ENCODE results near the gene ACTG1.

The ACTG1 gene

DNA sequence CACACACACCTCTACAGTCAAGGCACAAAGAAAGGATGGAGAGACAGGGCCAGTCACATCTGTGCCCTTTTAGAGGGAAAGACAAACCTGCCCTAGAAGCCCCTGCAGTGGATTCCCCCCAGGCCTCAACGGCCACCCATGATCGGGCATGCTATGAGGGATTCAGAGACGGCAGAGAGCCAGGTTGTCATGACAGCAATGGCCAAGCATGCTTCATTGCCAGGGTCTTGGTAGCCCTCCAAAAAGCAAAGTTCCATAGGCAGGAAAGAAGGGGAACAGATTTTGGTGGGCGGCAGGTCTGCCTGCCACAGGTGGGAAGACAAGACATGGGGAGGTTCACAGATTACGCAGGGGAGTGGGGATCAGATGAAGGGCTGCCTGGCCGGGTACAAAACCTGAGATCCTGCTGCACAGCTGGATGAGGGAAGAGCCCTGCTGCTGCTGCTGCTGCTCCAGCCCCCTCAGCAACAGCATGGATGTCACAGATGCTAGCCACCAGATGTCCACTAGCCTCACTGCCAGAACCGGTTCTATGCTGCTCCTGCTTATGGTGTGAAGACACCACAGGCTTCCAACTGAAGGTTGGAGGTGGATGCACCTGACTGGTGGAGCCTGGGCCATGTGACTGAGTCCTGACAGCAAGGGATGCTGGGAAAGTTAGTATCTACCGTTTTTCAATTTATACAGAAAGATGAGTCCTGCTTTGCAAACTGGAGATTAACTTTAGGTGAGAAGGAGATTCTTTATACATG lies 17.8 kb downstream of the ACTG1 start:
- TF ChIP-seq CTCF (conservative IDR thresholded peaks at IDR 0.05; ENCODE audit: low read depth, low read length): no peak
- no peaks in the 10 kb centered on the region for H3K36me3 ChIP-seq (ENCODE audit: insufficient read depth)
- no peaks in the 10 kb centered on the region for H4K20me1 ChIP-seq (ENCODE audit: insufficient read depth)
- H3K4me1 ChIP-seq (ENCODE audit: low read depth, poor library complexity, severe bottlenecking): no peaks in the 10 kb centered on the region
- H3K9ac ChIP-seq: no peak overlapping the region
- no peak overlapping the region for H3K4me3 ChIP-seq (IDR thresholded peaks at IDR 0.05; ENCODE audit: insufficient read depth, low read depth, low read length)
- H3K27me3 ChIP-seq (ENCODE audit: insufficient read depth, low read depth): peaks cover 92% of the 10 kb centered on the region
- no peak overlapping the region for H3K27ac ChIP-seq
- peak overlapping the region; percentile 5; the same call in 1 of the 2 replicates for H2AFZ ChIP-seq (ENCODE audit: low read depth)
- H3K4me2 ChIP-seq: no peak overlapping the region
- H3K79me2 ChIP-seq (ENCODE audit: insufficient read depth, low read depth): no peaks in the 10 kb centered on the region

DNA sequence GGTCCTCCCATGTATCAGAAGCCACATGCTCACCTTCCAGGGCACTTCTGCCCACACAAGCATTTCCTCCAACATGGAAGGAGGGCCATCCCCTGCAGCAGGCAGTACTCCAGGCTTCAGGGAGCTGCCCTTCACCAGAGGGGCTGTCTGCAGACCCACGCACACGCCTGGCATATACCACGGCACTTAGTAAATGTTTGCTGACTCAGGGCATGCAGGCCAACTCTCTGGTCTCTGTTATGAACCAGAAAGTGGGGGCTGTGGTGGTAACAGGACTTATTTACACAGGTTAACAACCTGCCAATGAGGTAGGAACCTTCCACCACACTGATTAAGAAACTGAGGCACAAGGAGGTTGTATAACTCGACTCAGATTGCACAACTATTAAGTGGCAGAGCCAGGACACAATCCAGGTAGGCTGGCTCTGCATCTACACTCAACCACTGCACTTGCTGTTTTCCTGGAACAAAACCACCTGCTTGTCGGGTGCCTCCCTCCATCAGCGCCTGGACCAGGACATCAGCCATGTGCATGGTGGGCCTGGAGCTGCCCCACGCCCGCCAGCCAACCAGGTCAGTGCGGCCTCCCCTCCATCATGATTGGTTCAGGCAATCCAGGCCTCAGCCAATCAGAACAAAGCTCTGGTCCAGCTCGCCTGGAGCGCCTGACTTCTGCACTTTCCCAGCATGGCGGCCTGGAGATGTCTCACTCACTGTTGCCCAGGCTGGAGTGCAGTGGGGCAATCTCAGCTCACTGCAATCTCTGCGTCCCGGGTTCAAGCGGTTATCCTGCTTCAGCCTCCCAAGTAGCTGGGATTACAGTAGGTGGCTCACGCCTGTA lies 19.2 kb downstream of the ACTG1 start:
- Histone ChIP-seq H4K20me1 (ENCODE audit: insufficient read depth) (no peaks in the 10 kb centered on the region), H3K4me1 (ENCODE audit: low read depth, poor library complexity, severe bottlenecking) (no peaks in the 10 kb centered on the region), H3K79me2 (ENCODE audit: insufficient read depth, low read depth) (no peaks in the 10 kb centered on the region), H3K27me3 (ENCODE audit: insufficient read depth, low read depth) (peaks cover 93% of the 10 kb centered on the region), H3K4me3 (IDR thresholded peaks at IDR 0.05; ENCODE audit: insufficient read depth, low read depth, low read length) (no peak overlapping the region), H3K36me3 (ENCODE audit: insufficient read depth) (no peaks in the 10 kb centered on the region), H3K9ac (no peak overlapping the region), H3K27ac (no peak overlapping the region), H3K4me2 (no peak overlapping the region), H2AFZ (ENCODE audit: low read depth) (no peak overlapping the region)
- TF ChIP-seq CTCF (conservative IDR thresholded peaks at IDR 0.05; ENCODE audit: low read depth, low read length): no peak

DNA sequence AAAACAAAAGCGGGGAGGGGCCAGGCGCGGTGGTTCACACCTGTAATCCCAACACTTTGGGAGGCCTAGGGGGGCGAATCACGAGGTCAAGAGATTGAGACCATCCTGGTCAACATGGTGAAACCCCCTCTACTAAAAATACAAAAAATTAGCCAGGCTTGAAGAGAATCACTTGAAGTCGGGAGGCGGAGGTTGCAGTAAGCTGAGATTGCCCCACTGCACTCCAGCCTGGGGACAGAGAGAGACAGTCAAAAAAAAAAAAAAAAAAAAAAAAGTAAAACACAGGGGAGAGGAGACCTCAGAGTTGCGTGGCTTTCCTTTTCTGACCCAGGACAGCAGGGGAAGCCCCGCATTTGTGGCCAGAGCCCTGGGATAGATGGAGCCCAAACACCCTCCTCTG lies 19.9 kb downstream of the ACTG1 start:
- Histone ChIP-seq H3K27me3 (ENCODE audit: insufficient read depth, low read depth) (peaks cover 92% of the 10 kb centered on the region), H3K4me2 (no peak overlapping the region), H3K36me3 (ENCODE audit: insufficient read depth) (no peaks in the 10 kb centered on the region), H3K4me3 (IDR thresholded peaks at IDR 0.05; ENCODE audit: insufficient read depth, low read depth, low read length) (no peak overlapping the region), H4K20me1 (ENCODE audit: insufficient read depth) (no peaks in the 10 kb centered on the region), H3K4me1 (ENCODE audit: low read depth, poor library complexity, severe bottlenecking) (no peaks in the 10 kb centered on the region), H3K27ac (no peak overlapping the region), H2AFZ (ENCODE audit: low read depth) (no peak overlapping the region), H3K9ac (no peak overlapping the region), H3K79me2 (ENCODE audit: insufficient read depth, low read depth) (no peaks in the 10 kb centered on the region)
- no peak for TF ChIP-seq CTCF (conservative IDR thresholded peaks at IDR 0.05; ENCODE audit: low read depth, low read length)

- no peaks in the 10 kb centered on the region for H3K36me3 ChIP-seq (ENCODE audit: insufficient read depth)
- no peaks in the 10 kb centered on the region for H3K4me1 ChIP-seq (ENCODE audit: low read depth, poor library complexity, severe bottlenecking)
- H3K4me2 ChIP-seq: no peak overlapping the region
- no peak for TF ChIP-seq CTCF (conservative IDR thresholded peaks at IDR 0.05; ENCODE audit: low read depth, low read length)
- H2AFZ ChIP-seq (ENCODE audit: low read depth): no peak overlapping the region
- H3K9ac ChIP-seq: no peak overlapping the region
- H4K20me1 ChIP-seq (ENCODE audit: insufficient read depth): no peaks in the 10 kb centered on the region
- H3K4me3 ChIP-seq (IDR thresholded peaks at IDR 0.05; ENCODE audit: insufficient read depth, low read depth, low read length): no peak overlapping the region
- H3K27me3 ChIP-seq (ENCODE audit: insufficient read depth, low read depth): peaks cover 91% of the 10 kb centered on the region
- H3K79me2 ChIP-seq (ENCODE audit: insufficient read depth, low read depth): no peaks in the 10 kb centered on the region
- no peak overlapping the region for H3K27ac ChIP-seq
Measured at GRCh38 chr17:81492202-81492601, 20.4 kb downstream of the ACTG1 start.

Measured in KMS-11 (cell line).